ENCODE results near the gene DEGS1. TPM values are rescaled to one million over a fixed set of nuclear protein-coding genes. Genes with fewer than 3 reads are reported as not detected.

DEGS1 gene
- total RNA-seq, 1 experiment from 2014 or later: 71.3 TPM

- Histone ChIP-seq H3K27me3 (ENCODE audit: low read length) (no peaks in the 10 kb centered on the region), H2AFZ (ENCODE audit: low read length) (no peak overlapping the region), H3K4me2 (ENCODE audit: low read length) (no peak overlapping the region), H3K79me2 (ENCODE audit: low read length) (no peaks in the 10 kb centered on the region), H4K20me1 (ENCODE audit: low read length) (no peaks in the 10 kb centered on the region), H3K4me1 (ENCODE audit: insufficient read depth, low read length) (peaks cover 22% of the 10 kb centered on the region), H3K9ac (ENCODE audit: low read length) (no peak overlapping the region), H3K27ac (ENCODE audit: low read length) (no peak overlapping the region), H3K4me3 (ENCODE audit: low read length) (no peak overlapping the region), H3F3A (ENCODE audit: low read length, unreplicated experiment) (no peaks in the 10 kb centered on the region), H3K36me3 (ENCODE audit: low read depth, low read length) (no peaks in the 10 kb centered on the region), H3K9me3 (ENCODE audit: low read length) (no peaks in the 10 kb centered on the region), H3K9me2 (replicated peaks; ENCODE audit: low read length) (no peaks in the 10 kb centered on the region)
- intact Hi-C loops (cut with micrococcal nuclease): loop anchor here (1.0 to 5.0 kb wide), 2 partner anchors 42 to 163 kb away; no protein-coding TSS in a partner anchor
- CTCF ChIA-PET: no interaction called here
- POLR2A ChIA-PET (ENCODE audit: unreplicated experiment): no interaction called here
- DNase-seq (no peak), ATAC-seq (no peak)
- BruUV-seq (replicated peaks): no TSS peak
- TF ChIP-seq CTCF (conservative IDR thresholded peaks at IDR 0.05; ENCODE audit: low read depth, low read length) (no peak), EZH2phosphoT487 (IDR thresholded peaks at IDR 0.05; ENCODE audit: borderline replicate concordance, low read length) (no peak), EZH2 (IDR thresholded peaks at IDR 0.05; ENCODE audit: low read length, unreplicated experiment) (no peak)
Measured at GRCh38 chr1:224170343-224170742, 12.7 kb upstream of the DEGS1 start.

DNA sequence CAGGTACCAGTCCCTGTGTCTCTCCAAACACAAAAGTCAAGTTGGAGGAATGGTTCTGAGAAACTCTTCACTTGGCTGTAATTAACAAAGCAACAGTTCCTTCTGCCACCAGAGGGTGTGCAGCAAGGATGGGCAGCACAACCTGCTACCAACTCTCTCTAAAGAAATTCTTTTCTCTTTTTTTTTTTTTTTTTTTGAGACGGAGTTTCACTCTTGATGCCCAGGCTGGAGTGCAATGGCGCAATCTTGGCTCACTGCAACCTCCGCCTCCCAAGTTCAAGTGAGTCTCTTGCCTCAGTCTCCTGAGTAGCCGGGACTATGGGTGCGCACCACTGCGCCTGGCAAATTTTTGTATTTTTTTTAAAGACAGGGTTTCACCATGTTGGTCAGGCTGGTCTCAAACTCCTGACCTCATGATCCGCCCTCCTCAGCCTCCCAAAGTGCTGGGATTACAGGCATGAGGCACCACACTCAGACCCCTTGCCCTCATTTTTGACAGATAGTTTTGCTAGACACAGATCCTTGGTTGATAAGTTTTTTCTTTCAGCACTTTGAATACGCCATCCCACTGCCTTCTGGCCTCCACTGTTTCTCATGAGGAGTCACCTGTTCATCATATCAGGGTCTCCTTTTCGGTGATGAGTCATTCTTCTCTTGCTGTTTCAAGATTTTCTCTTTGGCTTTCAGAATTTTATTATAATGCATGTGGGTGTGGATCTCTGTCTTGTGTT, 12.1 kb upstream of the DEGS1 start:
- intact Hi-C loops (cut with micrococcal nuclease): loop anchor here (1.0 to 5.0 kb wide), 2 partner anchors 41 to 162 kb away; no protein-coding TSS in a partner anchor
- H3K4me2 ChIP-seq (ENCODE audit: low read length): no peak overlapping the region
- CTCF ChIA-PET: no interaction called here
- no peak overlapping the region for H3K9ac ChIP-seq (ENCODE audit: low read length)
- TF ChIP-seq EZH2phosphoT487 (IDR thresholded peaks at IDR 0.05; ENCODE audit: borderline replicate concordance, low read length) (no peak), CTCF (conservative IDR thresholded peaks at IDR 0.05; ENCODE audit: low read depth, low read length) (peak; percentile 65)
- no peak overlapping the region for H3K27ac ChIP-seq (ENCODE audit: low read length)
- H3K9me3 ChIP-seq (ENCODE audit: low read length): no peaks in the 10 kb centered on the region
- no peaks in the 10 kb centered on the region for H4K20me1 ChIP-seq (ENCODE audit: low read length)
- BruUV-seq (replicated peaks): no TSS peak
- no peaks in the 10 kb centered on the region for H3F3A ChIP-seq (ENCODE audit: low read length, unreplicated experiment)
- H3K27me3 ChIP-seq (ENCODE audit: low read length): no peaks in the 10 kb centered on the region
- H3K36me3 ChIP-seq (ENCODE audit: low read depth, low read length): no peaks in the 10 kb centered on the region
- H2AFZ ChIP-seq (ENCODE audit: low read length): no peak overlapping the region
- DNase-seq: peak; percentile 61
- H3K4me1 ChIP-seq (ENCODE audit: insufficient read depth, low read length): peaks cover 22% of the 10 kb centered on the region
- H3K79me2 ChIP-seq (ENCODE audit: low read length): no peaks in the 10 kb centered on the region
- H3K4me3 ChIP-seq (ENCODE audit: low read length): no peak overlapping the region
- no peaks in the 10 kb centered on the region for H3K9me2 ChIP-seq (replicated peaks; ENCODE audit: low read length)
- ATAC-seq: no peak
- POLR2A ChIA-PET (ENCODE audit: unreplicated experiment): no interaction called here

DNA sequence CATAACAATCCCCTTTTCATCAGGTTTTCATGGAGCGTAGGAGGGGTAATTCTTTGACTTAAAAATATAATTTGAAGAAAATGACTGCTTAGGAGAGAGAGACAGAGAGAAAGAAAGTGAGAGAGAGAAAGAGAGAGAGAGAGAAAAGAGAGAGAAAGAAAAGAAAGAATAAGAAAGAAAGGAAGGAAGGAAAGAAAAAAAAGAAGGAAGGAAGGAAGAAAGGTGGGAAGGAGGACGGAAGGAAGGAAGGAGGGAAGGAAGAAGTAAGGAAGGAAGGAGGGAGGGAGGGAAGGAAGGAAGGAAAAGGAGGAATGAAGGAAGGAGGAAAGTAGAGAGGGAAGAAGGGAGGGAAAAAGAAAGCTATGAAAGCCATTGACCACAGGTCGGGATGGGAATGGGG, 10.8 kb upstream of the DEGS1 start:
- no peaks in the 10 kb centered on the region for H3K9me3 ChIP-seq (ENCODE audit: low read length)
- BruUV-seq (replicated peaks): no TSS peak
- no peaks in the 10 kb centered on the region for H3K27me3 ChIP-seq (ENCODE audit: low read length)
- no peaks in the 10 kb centered on the region for H3F3A ChIP-seq (ENCODE audit: low read length, unreplicated experiment)
- H3K4me1 ChIP-seq (ENCODE audit: insufficient read depth, low read length): peaks cover 22% of the 10 kb centered on the region
- H3K9ac ChIP-seq (ENCODE audit: low read length): no peak overlapping the region
- no peaks in the 10 kb centered on the region for H3K79me2 ChIP-seq (ENCODE audit: low read length)
- no peaks in the 10 kb centered on the region for H3K9me2 ChIP-seq (replicated peaks; ENCODE audit: low read length)
- DNase-seq: no peak
- H3K4me3 ChIP-seq (ENCODE audit: low read length): no peak overlapping the region
- no peak overlapping the region for H2AFZ ChIP-seq (ENCODE audit: low read length)
- TF ChIP-seq EZH2phosphoT487 (IDR thresholded peaks at IDR 0.05; ENCODE audit: borderline replicate concordance, low read length) (no peak), EZH2 (IDR thresholded peaks at IDR 0.05; ENCODE audit: low read length, unreplicated experiment) (no peak), CTCF (conservative IDR thresholded peaks at IDR 0.05; ENCODE audit: low read depth, low read length) (no peak)
- ChIA-PET POLR2A (ENCODE audit: unreplicated experiment) (no interaction called here), CTCF (interaction anchor here (0.6 kb wide), 1 partner anchor 9 kb away, joined by 5 read pairs; no protein-coding TSS in a partner anchor)
- intact Hi-C loops (cut with micrococcal nuclease): loop anchor here (5.0 kb wide), 1 partner anchor 40 kb away; no protein-coding TSS in a partner anchor
- no peak overlapping the region for H3K27ac ChIP-seq (ENCODE audit: low read length)
- no peaks in the 10 kb centered on the region for H4K20me1 ChIP-seq (ENCODE audit: low read length)
- H3K4me2 ChIP-seq (ENCODE audit: low read length): no peak overlapping the region
- no peak for ATAC-seq
- no peaks in the 10 kb centered on the region for H3K36me3 ChIP-seq (ENCODE audit: low read depth, low read length)

All from PC-3 (cell line).